MM.1S (cell line): ENCODE measurements around the gene SLCO2B1.

Experiments used
- CTCF ChIP-seq: fragments of 300-600 bp; sonication (generic); IDR thresholded peaks from 2 replicates; pipeline ENCODE4 v1.5.1; 2016; ENCODE audit warnings: antibody characterized with exemption, low read length, mixed read lengths
- EZH2 ChIP-seq: fragments of 300-600 bp; sonication (generic); optimal IDR thresholded peaks from 2 replicates; pipeline ENCODE3; 2017; ENCODE audit warnings: low read depth, mild to moderate bottlenecking, antibody characterized with exemption, low read length, mixed read lengths
- EZH2phosphoT487 ChIP-seq: fragments of 300-600 bp; sonication (generic); IDR thresholded peaks from 2 replicates; pipeline ENCODE4 v1.6.1; 2018; ENCODE audit warnings: antibody characterized with exemption, low read length

GRCh38 chr11:75160880-75161279 lies 10.0 kb downstream of the SLCO2B1 start:
- no peak for TF ChIP-seq CTCF
- no peak for TF ChIP-seq EZH2phosphoT487
- no peak for TF ChIP-seq EZH2
